Brain microvascular endothelial cell (primary cell): Measurements from ENCODE around the gene CREB3.

Experiments
- DNase-seq: peaks from one replicate; pipeline ENCODE4 v3.0.0-alpha.2; 2020
- H3K27ac ChIP-seq: fragments of 250-450 bp; sonication (Bioruptor Pico); 2 replicates; pipeline ENCODE4 v1.5.1; 2020; ENCODE audit warnings: mild to moderate bottlenecking, moderate library complexity
- H3K27me3 ChIP-seq: fragments of 250-450 bp; sonication (Bioruptor Pico); replicated peaks from 2 replicates; pipeline ENCODE4 v1.5.1; 2020; ENCODE audit warnings: mild to moderate bottlenecking
- H3K36me3 ChIP-seq: fragments of 250-450 bp; sonication (Bioruptor Pico); replicated peaks from 2 replicates; pipeline ENCODE4 v1.5.1; 2020; ENCODE audit warnings: mild to moderate bottlenecking
- H3K4me3 ChIP-seq: 2 replicates; pipeline ENCODE4 v1.5.1; 2011; ENCODE audit warnings: low read depth, mild to moderate bottlenecking, control low read depth, low read length, moderate library complexity
- in situ Hi-C: cut with HindIII; loops from 2 replicates; pipeline ENCODE4 v1.10.0; 2017; ENCODE audit warnings: low sequenced_read_pairs, low pct_ligation_motif_present
- TF ChIP-seq, protein P1 (sequence below): IDR thresholded peaks from 2 replicates; pipeline ENCODE4 v1.5.1; 2011; ENCODE audit warnings: low read depth, mild to moderate bottlenecking, moderate library complexity, low read length, control low read depth, inconsistent platforms; ENCODE audit errors: missing control alignments

The CREB3 gene

DNA sequence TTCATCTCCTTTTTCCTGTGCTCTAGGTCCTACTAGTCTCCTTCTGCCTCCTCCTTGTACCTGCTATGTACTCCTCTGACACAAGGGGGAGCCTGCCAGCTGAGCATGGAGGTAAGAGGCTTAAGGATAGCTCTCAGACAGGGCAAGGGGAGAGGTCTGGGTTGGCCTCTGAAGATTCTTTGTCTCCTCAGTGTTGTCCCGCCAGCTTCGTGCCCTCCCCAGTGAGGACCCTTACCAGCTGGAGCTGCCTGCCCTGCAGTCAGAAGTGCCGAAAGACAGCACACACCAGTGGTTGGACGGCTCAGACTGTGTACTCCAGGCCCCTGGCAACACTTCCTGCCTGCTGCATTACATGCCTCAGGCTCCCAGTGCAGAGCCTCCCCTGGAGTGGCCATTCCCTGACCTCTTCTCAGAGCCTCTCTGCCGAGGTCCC is 3.8 kb downstream of the CREB3 start:
- Histone ChIP-seq H3K27ac (peak overlapping the region; percentile 52), H3K4me3 (no peak overlapping the region), H3K27me3 (no peaks in the 10 kb centered on the region), H3K36me3 (peaks cover 66% of the 10 kb centered on the region)
- DNase-seq: peak; percentile 81
- TF ChIP-seq, protein P1, sequence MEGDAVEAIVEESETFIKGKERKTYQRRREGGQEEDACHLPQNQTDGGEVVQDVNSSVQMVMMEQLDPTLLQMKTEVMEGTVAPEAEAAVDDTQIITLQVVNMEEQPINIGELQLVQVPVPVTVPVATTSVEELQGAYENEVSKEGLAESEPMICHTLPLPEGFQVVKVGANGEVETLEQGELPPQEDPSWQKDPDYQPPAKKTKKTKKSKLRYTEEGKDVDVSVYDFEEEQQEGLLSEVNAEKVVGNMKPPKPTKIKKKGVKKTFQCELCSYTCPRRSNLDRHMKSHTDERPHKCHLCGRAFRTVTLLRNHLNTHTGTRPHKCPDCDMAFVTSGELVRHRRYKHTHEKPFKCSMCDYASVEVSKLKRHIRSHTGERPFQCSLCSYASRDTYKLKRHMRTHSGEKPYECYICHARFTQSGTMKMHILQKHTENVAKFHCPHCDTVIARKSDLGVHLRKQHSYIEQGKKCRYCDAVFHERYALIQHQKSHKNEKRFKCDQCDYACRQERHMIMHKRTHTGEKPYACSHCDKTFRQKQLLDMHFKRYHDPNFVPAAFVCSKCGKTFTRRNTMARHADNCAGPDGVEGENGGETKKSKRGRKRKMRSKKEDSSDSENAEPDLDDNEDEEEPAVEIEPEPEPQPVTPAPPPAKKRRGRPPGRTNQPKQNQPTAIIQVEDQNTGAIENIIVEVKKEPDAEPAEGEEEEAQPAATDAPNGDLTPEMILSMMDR: peak; percentile 96
- in situ Hi-C loops: no loop called here

DNA sequence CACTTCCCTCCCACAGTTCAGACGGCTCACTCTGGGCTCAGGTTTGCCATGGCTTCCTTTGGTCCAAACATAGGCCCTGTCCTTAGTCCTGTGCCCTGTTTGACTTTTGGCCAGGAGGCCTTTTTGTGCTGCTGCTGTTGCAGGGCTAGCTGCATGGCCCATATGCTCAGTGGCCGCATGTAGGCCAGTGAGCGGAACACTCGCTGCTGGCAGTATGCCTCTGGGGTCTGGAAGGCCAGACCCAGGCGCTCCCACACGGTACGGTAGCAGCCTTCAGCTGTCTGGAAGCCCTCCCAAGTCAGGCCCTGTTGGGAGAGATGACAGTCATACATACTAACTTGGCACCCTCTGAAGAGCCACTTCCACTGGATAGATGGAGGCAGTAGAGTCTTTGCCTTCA is 4.7 kb downstream of the CREB3 start:
- Histone ChIP-seq H3K4me3 (no peak overlapping the region), H3K27me3 (no peaks in the 10 kb centered on the region), H3K36me3 (peaks cover 72% of the 10 kb centered on the region), H3K27ac (no peak overlapping the region)
- in situ Hi-C loops: no loop called here
- no peak for DNase-seq
- TF ChIP-seq, protein P1: no peak

DNA sequence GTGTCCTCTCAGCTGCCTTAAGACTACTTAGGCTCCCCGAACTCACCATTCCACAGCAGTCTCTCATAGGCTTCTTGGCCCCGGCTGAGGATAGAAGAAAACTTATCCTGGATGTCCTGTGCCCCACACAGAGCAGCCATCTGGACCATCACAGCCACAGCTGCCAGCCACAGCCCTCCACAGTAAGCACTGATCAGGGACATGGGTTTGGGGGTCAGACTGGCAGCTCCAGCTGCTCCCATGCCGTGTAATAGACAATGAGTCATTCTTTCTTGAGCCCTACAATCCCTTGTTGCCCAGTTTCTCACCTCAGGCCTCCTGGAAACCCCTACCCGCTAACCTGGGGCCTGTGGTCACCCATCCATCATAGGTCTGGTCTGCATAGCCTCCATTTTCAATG is 5.7 kb downstream of the CREB3 start:
- Histone ChIP-seq H3K36me3 (peaks cover 81% of the 10 kb centered on the region), H3K27me3 (no peaks in the 10 kb centered on the region), H3K4me3 (no peak overlapping the region), H3K27ac (no peak overlapping the region)
- DNase-seq: no peak
- in situ Hi-C loops: no loop called here
- TF ChIP-seq, protein P1: no peak

DNA sequence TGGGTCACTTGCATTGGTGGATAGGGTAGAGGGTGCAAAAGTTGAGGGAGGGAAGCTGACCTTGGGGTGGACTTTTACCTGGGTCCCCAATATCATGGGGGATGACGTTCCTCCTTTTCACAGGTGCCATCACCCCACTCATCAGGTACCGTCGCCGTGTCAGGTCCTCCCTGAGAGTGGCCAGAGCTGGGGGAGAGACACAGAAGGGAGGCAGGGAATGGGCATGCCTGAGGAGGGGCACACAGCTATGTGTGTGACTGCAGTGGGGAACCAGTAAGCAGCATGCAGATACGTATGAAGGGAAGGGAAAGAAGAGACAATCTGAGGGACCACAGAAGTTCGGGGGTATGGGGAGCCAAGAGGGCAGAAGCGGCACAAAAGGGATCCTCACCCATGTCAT is 6.5 kb downstream of the CREB3 start:
- TF ChIP-seq, protein P1: no peak
- H3K27ac ChIP-seq: no peak overlapping the region
- in situ Hi-C loops: no loop called here
- no peaks in the 10 kb centered on the region for H3K27me3 ChIP-seq
- peaks cover 82% of the 10 kb centered on the region for H3K36me3 ChIP-seq
- DNase-seq: no peak
- H3K4me3 ChIP-seq: no peak overlapping the region

DNA sequence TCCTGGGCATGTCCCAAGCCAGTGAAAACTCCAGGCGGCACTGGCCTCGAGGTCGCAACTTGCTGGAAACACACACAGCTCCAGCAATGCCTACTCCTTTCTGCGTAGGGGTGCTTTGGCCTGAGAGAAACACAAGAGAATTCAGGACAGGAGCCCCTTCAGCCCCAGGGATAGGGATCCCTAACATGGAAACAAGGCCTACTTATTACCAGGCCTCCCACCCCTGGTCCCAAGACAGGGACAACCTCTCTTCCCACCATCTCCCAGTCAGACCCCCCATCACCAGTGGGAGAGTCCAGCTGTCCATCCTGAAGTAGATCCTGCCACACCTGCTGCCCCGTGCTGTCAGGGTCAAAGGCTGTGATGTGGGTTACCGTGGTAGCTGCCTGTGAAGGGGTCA is 7.8 kb downstream of the CREB3 start:
- Histone ChIP-seq H3K4me3 (no peak overlapping the region), H3K27ac (no peak overlapping the region), H3K27me3 (no peaks in the 10 kb centered on the region), H3K36me3 (peaks cover 80% of the 10 kb centered on the region)
- in situ Hi-C loops: no loop called here
- DNase-seq: no peak
- TF ChIP-seq, protein P1: no peak

DNA sequence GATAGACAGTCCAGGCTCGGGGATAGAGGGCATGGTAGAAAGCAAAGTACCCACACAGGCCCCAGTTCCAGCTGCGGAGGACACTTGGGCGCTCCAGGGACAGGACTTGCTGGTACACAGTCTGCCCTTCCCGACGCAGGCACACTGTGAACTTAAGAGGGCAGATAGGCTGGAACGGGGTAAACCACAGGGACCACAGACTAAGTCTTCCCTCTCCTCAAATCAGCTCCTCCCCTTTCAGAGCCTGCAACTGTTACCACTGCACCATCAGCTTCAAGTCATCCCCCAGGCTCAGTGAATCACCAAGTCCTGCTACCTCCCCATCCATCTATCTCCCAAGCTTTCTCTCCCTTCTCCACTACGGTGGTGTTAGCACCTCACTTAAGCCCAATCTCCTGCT is 9.3 kb downstream of the CREB3 start:
- no peaks in the 10 kb centered on the region for H3K27me3 ChIP-seq
- no peak overlapping the region for H3K4me3 ChIP-seq
- peaks cover 65% of the 10 kb centered on the region for H3K36me3 ChIP-seq
- DNase-seq: no peak
- in situ Hi-C loops: no loop called here
- H3K27ac ChIP-seq: no peak overlapping the region
- TF ChIP-seq, protein P1: no peak
